Astrocyte (in vitro differentiated cells and primary cell): Measurements from ENCODE around the gene VPS13D.

ENCODE experiments used
- CTCF ChIP-seq: IDR thresholded peaks from 2 replicates; pipeline ENCODE4 v1.5.1; 2011; ENCODE audit warnings: low read depth, mild to moderate bottlenecking, inconsistent platforms, low read length, moderate library complexity; ENCODE audit not compliant: insufficient read depth
- EZH2 ChIP-seq: IDR thresholded peaks from 2 replicates; pipeline ENCODE4 v1.6.1; 2012; ENCODE audit warnings: mild to moderate bottlenecking, low read length, inconsistent platforms; ENCODE audit not compliant: insufficient read depth

- TF ChIP-seq EZH2: no peak
- TF ChIP-seq CTCF: no peak
Measured at GRCh38 chr1:12556368-12556930, 326.6 kb downstream of the VPS13D start.
